Stomach smooth muscle (tissue), 2 donors: ENCODE results near the gene CAMK2D.

Source experiments
- H3K27ac ChIP-seq: one replicate; pipeline ENCODE4 v1.7.0; 2013; ENCODE audit warnings: mild to moderate bottlenecking, low read length, inconsistent platforms
- H3K27me3 ChIP-seq, 2 donors: one replicate each; pipeline ENCODE4 v1.7.0; 2013; ENCODE audit warnings: low read length in 2 of 2; ENCODE audit not compliant: insufficient read depth in 2 of 2, control insufficient read depth in 1 of 2
- H3K36me3 ChIP-seq, 2 donors: one replicate each; pipeline ENCODE4 v1.7.0; 2013; ENCODE audit warnings: low read length in 2 of 2; ENCODE audit not compliant: control insufficient read depth in 2 of 2, insufficient read depth in 2 of 2
- H3K4me1 ChIP-seq: one replicate; pipeline ENCODE4 v1.7.0; 2013; ENCODE audit warnings: low read length; ENCODE audit not compliant: control insufficient read depth, insufficient read depth
- H3K4me3 ChIP-seq, 2 donors: one replicate each; pipeline ENCODE4 v1.7.0; 2013; ENCODE audit warnings: low read length in 2 of 2
- H3K9ac ChIP-seq, 2 donors: one replicate each; pipeline ENCODE4 v1.7.0; 2013; ENCODE audit warnings: low read length in 2 of 2, mild to moderate bottlenecking in 1 of 2
- H3K9me3 ChIP-seq, 2 donors: one replicate each; pipeline ENCODE4 v1.7.0; 2013; ENCODE audit warnings: low read length in 2 of 2; ENCODE audit not compliant: control insufficient read depth in 2 of 2
- donor health status: healthy.
- donor health status: Pancreatic carcinoma.

The CAMK2D gene

DNA sequence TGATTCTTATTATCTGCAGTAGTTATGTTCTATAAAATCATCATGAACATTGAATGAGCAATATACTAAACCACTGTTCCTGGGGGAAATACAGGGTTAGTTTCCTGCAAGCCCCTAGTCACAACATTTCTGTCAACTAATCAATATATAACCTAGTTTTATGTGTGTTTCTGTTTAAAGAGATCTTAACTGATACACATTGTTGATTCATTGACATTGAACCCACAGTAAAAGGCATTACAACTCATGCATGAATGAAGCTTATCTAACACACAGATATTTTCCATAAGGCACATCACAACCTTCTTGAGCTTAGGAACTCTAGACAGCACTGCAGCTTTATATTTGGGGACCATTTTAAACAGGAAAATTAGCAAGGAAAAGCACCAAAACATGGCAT is 134.2 kb downstream of the CAMK2D start:
- Histone ChIP-seq H3K9ac (no peak overlapping the region), H3K4me3 (no peak overlapping the region), H3K27ac (no peak overlapping the region), H3K9me3 (no peaks in the 10 kb centered on the region), H3K36me3 (no peaks in the 10 kb centered on the region), H3K4me1 (no peaks in the 10 kb centered on the region), H3K27me3 (no peaks in the 10 kb centered on the region)

- H3K27ac ChIP-seq = no peak overlapping the region
- no peaks in the 10 kb centered on the region for H3K36me3 ChIP-seq
- H3K27me3 ChIP-seq = no peaks in the 10 kb centered on the region
- no peaks in the 10 kb centered on the region for H3K9me3 ChIP-seq
- no peaks in the 10 kb centered on the region for H3K4me1 ChIP-seq
- no peak overlapping the region for H3K4me3 ChIP-seq
- no peak overlapping the region for H3K9ac ChIP-seq
Observed at GRCh38 chr4:113625902-113626301, 135.6 kb downstream of the CAMK2D start.

DNA sequence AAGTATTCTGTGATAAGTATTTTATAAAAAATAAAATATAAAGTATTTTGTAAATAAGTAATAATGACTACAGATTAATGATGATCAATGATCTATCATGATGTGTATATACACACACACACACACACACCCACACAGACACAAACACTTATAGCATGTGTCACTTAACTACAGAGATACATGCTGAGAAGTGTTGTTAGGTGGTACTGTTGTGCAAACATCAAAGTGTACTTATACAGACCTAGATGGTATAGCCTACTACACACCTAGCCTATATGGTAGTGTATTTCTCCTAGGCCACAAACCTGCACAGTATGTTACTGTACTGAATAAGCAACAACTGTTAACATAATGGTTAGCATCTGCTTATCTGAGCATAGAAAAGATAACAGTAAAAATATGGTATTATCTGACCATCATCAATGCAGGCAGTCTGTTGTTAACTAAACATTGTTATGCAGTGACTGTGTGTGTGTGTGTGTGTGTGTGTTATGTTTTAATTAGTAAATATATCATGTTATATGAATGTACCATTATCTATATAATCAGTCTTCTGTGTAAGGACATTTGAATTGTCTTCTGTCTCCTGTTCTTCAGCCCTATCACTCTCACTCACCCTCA is 138.2 kb downstream of the CAMK2D start:
- no peak overlapping the region for H3K9ac ChIP-seq

GRCh38 chr4:113621633-113622032 is 139.9 kb downstream of the CAMK2D start:
- Histone ChIP-seq H3K27ac (no peak overlapping the region), H3K4me3 (no peak overlapping the region), H3K4me1 (no peaks in the 10 kb centered on the region), H3K9ac (no peak overlapping the region), H3K36me3 (no peaks in the 10 kb centered on the region), H3K9me3 (no peaks in the 10 kb centered on the region), H3K27me3 (no peaks in the 10 kb centered on the region)

More for the DNA sequence above, 138.2 kb downstream of the CAMK2D start:
- no peaks in the 10 kb centered on the region for H3K4me1 ChIP-seq
- no peak overlapping the region for H3K27ac ChIP-seq
- H3K27me3 ChIP-seq = no peaks in the 10 kb centered on the region
- no peak overlapping the region for H3K4me3 ChIP-seq
- H3K36me3 ChIP-seq = no peaks in the 10 kb centered on the region
- no peaks in the 10 kb centered on the region for H3K9me3 ChIP-seq

GRCh38 chr4:113620032-113620431 is 141.5 kb downstream of the CAMK2D start:
- Histone ChIP-seq H3K27me3 (no peaks in the 10 kb centered on the region), H3K36me3 (no peaks in the 10 kb centered on the region), H3K4me3 (no peak overlapping the region), H3K9ac (no peak overlapping the region), H3K27ac (no peak overlapping the region), H3K9me3 (no peaks in the 10 kb centered on the region), H3K4me1 (no peaks in the 10 kb centered on the region)

- H3K9ac ChIP-seq = no peak overlapping the region
- H3K36me3 ChIP-seq = no peaks in the 10 kb centered on the region
- H3K27me3 ChIP-seq = no peaks in the 10 kb centered on the region
- H3K4me3 ChIP-seq = no peak overlapping the region
- H3K4me1 ChIP-seq = no peaks in the 10 kb centered on the region
- H3K9me3 ChIP-seq = no peaks in the 10 kb centered on the region
- H3K27ac ChIP-seq = no peak overlapping the region
Observed at GRCh38 chr4:113619526-113619925, 142.0 kb downstream of the CAMK2D start.

DNA sequence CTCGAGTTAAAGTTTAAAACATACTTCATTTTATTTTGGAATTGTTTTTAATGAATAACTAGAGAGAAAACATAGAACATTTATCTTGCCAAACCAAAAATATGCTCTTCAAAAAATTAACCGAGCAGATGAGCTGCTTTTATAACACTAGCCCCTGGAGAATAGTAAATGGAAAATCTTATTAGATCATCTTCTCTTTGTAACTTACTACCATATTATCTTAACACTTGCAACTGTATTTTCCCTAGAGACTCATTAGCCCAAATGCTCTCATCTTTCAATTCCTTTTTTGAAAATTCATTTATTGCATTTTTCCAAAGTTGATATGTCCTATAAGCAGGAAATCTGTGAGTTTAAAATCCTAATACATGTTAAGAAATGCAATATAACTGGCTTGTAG is 143.3 kb downstream of the CAMK2D start:
- no peak overlapping the region for H3K4me3 ChIP-seq

GRCh38 chr4:113617195-113617594 is 144.3 kb downstream of the CAMK2D start:
- no peaks in the 10 kb centered on the region for H3K9me3 ChIP-seq
- H3K4me1 ChIP-seq = no peaks in the 10 kb centered on the region
- no peak overlapping the region for H3K9ac ChIP-seq
- H3K27ac ChIP-seq = no peak overlapping the region
- H3K4me3 ChIP-seq = no peak overlapping the region
- no peaks in the 10 kb centered on the region for H3K27me3 ChIP-seq
- no peaks in the 10 kb centered on the region for H3K36me3 ChIP-seq

More for the DNA sequence above, 143.3 kb downstream of the CAMK2D start:
- no peaks in the 10 kb centered on the region for H3K27me3 ChIP-seq
- H3K36me3 ChIP-seq = no peaks in the 10 kb centered on the region
- H3K27ac ChIP-seq = no peak overlapping the region
- H3K9ac ChIP-seq = no peak overlapping the region
- no peaks in the 10 kb centered on the region for H3K9me3 ChIP-seq
- H3K4me1 ChIP-seq = no peaks in the 10 kb centered on the region

DNA sequence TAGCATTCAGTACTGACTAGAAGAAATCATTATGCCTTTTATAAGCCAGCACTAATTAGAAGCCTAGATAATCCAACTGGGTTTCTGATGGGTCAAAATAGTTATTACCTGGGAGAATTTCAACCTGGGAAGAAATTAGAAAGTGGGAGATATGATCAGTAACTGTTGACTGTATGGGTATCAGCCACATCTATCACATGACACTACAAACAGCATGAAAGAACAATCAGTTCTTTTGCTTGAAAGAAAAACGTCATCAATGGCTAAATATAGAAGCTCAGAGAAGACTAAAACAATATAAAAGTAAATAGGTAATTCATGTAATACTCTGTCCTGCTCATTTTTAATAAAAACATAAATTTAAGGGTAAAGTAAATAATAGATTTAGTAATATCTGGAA is 145.1 kb downstream of the CAMK2D start:
- Histone ChIP-seq H3K4me3 (no peak overlapping the region), H3K4me1 (no peaks in the 10 kb centered on the region), H3K36me3 (no peaks in the 10 kb centered on the region), H3K27ac (no peak overlapping the region), H3K9me3 (no peaks in the 10 kb centered on the region), H3K9ac (no peak overlapping the region), H3K27me3 (no peaks in the 10 kb centered on the region)

- Histone ChIP-seq H3K36me3 (no peaks in the 10 kb centered on the region), H3K27ac (no peak overlapping the region), H3K9me3 (no peaks in the 10 kb centered on the region), H3K9ac (no peak overlapping the region), H3K4me3 (no peak overlapping the region), H3K4me1 (no peaks in the 10 kb centered on the region), H3K27me3 (no peaks in the 10 kb centered on the region)
Observed at GRCh38 chr4:113614414-113614813, 147.1 kb downstream of the CAMK2D start.

DNA sequence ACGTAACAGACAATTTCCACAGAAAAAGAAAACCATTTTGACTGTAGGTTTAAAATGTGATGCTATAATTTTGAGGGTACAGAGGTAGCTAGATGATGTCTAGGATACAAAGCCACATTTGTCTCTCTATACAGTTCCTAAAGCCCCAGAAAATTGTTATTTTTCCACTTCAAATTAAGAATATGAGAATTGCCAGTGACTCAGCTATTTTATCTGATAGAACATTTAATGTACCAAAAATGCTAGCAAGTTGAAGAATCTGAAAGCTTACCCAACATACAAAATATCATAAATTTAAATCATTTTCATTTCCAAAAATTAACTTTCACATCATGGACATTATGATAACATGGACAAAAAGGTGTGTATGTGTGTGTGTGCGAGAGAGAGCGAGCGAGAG is 148.0 kb downstream of the CAMK2D start:
- no peaks in the 10 kb centered on the region for H3K36me3 ChIP-seq
- no peaks in the 10 kb centered on the region for H3K4me1 ChIP-seq
- H3K4me3 ChIP-seq = no peak overlapping the region
- no peak overlapping the region for H3K27ac ChIP-seq
- no peaks in the 10 kb centered on the region for H3K27me3 ChIP-seq
- no peaks in the 10 kb centered on the region for H3K9me3 ChIP-seq
- no peak overlapping the region for H3K9ac ChIP-seq
